22Rv1 (cell line): ENCODE results near the gene RBCK1.
A peak's percentile ranks its signal among the peaks of the same experiment; 100 is the strongest.

Experiments used
- H3K27ac ChIP-seq: fragments of 450-650 bp; 2 replicates; pipeline ENCODE4 v1.5.1; 2017
- ZFX ChIP-seq: fragments of 450-650 bp; IDR thresholded peaks from 2 replicates; pipeline ENCODE4 v1.6.1; 2017; ENCODE audit warnings: antibody characterized with exemption, borderline replicate concordance
- TF ChIP-seq, protein P1 (sequence below): fragments of 450-650 bp; IDR thresholded peaks from 2 replicates; pipeline ENCODE4 v1.5.1; 2017; ENCODE audit warnings: mild to moderate bottlenecking

RBCK1 gene

DNA sequence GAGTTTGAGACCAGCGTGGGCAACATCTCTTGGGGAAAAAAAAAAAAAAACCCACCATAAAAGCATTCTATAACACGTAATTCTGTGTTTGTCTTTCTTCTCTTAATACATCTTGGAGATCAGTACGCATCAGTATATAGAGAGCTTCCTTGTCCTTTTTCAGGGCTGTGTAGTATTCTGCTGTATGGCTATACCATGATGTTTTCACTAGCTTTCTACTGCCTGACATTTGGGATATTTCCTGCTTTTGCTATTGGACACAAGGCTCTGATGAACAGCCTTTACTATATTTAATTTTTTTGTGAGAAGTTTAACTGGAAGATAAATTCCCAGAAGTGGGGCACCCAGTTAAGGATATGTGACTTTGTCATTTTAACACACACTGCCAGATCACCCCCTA lies 20.6 kb upstream of the RBCK1 start:
- no peak for TF ChIP-seq ZFX
- TF ChIP-seq, protein P1, sequence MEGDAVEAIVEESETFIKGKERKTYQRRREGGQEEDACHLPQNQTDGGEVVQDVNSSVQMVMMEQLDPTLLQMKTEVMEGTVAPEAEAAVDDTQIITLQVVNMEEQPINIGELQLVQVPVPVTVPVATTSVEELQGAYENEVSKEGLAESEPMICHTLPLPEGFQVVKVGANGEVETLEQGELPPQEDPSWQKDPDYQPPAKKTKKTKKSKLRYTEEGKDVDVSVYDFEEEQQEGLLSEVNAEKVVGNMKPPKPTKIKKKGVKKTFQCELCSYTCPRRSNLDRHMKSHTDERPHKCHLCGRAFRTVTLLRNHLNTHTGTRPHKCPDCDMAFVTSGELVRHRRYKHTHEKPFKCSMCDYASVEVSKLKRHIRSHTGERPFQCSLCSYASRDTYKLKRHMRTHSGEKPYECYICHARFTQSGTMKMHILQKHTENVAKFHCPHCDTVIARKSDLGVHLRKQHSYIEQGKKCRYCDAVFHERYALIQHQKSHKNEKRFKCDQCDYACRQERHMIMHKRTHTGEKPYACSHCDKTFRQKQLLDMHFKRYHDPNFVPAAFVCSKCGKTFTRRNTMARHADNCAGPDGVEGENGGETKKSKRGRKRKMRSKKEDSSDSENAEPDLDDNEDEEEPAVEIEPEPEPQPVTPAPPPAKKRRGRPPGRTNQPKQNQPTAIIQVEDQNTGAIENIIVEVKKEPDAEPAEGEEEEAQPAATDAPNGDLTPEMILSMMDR: no peak
- peak overlapping the region; percentile 99 for H3K27ac ChIP-seq

DNA sequence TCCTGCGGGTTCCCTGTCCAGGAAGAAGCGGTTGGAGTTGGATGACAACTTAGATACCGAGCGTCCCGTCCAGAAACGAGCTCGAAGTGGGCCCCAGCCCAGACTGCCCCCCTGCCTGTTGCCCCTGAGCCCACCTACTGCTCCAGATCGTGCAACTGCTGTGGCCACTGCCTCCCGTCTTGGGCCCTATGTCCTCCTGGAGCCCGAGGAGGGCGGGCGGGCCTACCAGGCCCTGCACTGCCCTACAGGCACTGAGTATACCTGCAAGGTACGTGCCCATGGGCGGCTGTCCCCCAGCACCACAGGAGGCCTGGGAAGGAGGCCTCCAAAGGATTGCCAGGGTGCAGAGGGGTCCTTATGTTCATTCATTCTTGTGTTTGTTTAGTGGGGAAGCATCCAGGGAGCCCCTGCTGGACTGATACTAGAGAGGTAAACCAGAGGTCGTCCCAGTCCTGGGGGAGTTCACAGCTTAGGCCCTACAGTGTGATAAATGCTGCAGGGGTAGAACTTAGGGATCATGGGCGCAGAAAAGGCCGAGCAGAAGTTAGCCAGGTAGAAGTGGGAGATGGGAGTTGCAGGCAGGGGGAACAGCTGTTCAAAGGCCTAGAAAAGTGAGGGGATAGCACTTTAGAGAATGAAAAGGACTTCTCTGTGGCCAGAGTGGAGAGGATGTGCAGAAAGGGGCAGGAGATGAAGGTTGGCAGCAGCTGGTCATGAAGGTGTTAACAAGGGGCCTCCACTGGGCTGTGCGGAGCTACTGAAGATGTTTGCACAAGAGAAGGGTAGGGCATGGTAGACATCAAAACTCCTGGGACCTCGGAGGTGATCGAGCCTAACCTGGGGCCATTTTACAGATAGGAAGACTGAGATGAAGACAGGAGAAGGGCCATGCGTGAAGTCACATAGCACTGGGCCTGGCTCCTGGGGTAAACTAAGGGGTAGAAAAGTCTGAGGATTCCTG lies 19.8 kb upstream of the RBCK1 start:
- TF ChIP-seq, protein P1: no peak
- TF ChIP-seq ZFX: no peak

DNA sequence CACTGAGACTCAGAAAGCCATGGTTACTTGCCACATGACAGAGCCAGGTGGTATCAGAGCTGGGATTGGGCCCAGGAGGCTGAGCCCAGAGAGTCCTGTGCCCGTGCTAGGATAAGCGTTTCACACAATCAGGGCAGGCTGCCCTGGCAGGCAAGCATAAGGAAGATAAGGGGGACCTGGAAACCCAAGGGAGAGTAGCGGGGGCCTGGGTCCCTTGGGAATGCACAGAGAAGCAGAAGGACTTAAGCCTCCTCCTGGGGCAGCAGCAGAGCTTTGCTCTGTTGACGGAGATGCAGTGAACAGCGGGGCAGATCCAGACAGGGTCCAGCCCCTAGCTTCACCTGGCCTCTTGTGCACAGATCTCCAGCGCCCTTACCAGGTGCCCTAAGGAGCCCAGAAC lies 18.9 kb upstream of the RBCK1 start:
- no peak for TF ChIP-seq ZFX
- TF ChIP-seq, protein P1: no peak
- H3K27ac ChIP-seq: peak overlapping the region; percentile 99

More for the DNA sequence above, 19.8 kb upstream of the RBCK1 start:
- H3K27ac ChIP-seq: peak overlapping the region; percentile 99

DNA sequence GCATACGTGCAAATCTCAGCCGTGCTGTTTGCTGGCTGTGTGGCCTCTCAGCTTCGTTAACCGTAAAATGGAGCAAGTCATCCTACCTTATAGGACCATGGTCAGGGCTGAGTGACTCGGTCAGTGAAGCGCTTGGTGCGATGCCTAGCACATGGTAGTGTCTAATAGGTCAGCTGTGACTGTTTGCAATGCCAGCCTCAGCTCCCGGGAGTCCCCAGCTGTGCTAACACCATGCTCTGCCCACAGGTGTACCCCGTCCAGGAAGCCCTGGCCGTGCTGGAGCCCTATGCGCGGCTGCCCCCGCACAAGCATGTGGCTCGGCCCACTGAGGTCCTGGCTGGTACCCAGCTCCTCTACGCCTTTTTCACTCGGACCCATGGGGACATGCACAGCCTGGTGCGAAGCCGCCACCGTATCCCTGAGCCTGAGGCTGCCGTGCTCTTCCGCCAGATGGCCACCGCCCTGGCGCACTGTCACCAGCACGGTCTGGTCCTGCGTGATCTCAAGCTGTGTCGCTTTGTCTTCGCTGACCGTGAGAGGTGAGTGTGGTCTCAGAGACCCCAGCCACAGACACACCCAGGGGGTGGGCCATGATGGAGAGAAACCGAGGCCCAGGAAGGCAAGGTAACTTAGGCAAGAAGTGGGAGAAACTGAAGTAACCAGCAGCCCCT lies 16.9 kb upstream of the RBCK1 start:
- H3K27ac ChIP-seq: peak overlapping the region; percentile 99
- no peak for TF ChIP-seq ZFX
- TF ChIP-seq, protein P1: no peak

DNA sequence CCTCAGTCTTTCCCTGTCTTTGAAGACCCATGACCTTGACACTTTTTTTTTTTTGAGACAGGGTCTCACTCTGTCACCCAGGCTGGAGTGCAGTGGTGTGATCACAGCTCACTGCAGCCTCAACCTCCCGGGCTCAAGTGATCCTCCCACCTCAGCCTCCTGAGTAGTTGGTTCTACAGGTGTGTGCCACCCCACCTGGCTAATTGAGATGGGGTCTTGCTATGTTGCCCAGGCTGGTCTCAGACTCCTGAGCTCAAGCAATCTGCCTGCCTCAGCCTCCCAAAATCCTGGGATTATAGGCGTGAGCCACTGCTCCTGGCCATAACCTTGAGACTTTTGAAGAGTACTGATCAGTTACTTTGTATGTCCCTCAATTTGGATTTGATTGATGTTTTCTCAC lies 14.8 kb upstream of the RBCK1 start:
- H3K27ac ChIP-seq: peak overlapping the region; percentile 96

DNA sequence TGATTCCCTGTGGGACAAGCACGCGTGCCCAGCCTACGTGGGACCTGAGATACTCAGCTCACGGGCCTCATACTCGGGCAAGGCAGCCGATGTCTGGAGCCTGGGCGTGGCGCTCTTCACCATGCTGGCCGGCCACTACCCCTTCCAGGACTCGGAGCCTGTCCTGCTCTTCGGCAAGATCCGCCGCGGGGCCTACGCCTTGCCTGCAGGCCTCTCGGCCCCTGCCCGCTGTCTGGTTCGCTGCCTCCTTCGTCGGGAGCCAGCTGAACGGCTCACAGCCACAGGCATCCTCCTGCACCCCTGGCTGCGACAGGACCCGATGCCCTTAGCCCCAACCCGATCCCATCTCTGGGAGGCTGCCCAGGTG lies 11.9 kb upstream of the RBCK1 start:
- peak overlapping the region; percentile 96 for H3K27ac ChIP-seq
- TF ChIP-seq, protein P1: no peak
- no peak for TF ChIP-seq ZFX

DNA sequence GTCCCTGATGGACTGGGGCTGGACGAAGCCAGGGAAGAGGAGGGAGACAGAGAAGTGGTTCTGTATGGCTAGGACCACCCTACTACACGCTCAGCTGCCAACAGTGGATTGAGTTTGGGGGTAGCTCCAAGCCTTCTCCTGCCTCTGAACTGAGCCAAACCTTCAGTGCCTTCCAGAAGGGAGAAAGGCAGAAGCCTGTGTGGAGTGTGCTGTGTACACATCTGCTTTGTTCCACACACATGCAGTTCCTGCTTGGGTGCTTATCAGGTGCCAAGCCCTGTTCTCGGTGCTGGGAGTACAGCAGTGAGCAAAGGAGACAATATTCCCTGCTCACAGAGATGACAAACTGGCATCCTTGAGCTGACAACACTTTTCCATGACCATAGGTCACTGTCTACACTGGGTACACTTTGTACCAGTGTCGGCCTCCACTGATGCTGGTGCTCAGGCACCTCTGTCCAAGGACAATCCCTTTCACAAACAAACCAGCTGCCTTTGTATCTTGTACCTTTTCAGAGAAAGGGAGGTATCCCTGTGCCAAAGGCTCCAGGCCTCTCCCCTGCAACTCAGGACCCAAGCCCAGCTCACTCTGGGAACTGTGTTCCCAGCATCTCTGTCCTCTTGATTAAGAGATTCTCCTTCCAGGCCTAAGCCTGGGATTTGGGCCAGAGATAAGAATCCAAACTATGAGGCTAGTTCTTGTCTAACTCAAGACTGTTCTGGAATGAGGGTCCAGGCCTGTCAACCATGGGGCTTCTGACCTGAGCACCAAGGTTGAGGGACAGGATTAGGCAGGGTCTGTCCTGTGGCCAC lies 11.3 kb upstream of the RBCK1 start:
- no peak for TF ChIP-seq ZFX
- TF ChIP-seq, protein P1: no peak
- H3K27ac ChIP-seq: peak overlapping the region; percentile 96
